ENCODE results near the gene DNAH9.

DNA sequence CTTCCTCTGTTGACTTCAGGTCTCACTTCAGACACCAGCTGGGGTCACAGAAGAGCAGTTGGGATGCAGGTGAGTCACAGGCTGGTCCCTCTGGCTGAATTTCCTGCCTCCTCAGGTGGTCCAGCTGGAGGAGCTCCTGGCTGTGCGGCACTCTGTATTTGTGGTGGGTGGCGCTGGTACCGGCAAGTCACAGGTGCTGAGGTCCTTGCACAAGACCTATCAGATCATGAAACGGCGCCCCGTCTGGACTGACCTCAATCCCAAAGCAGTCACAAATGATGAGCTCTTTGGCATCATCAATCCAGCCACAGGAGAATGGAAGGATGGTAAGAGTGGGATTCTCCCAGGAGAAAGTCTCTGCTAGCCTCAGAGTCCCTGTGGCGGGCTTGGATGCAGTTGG lies 149.2 kb downstream of the DNAH9 start:
- TF ChIP-seq CTCF (IDR thresholded peaks at IDR 0.05): no peak
- no peak for TF ChIP-seq POLR2A (IDR thresholded peaks at IDR 0.05)
- TF ChIP-seq EP300 (IDR thresholded peaks at IDR 0.05; ENCODE audit: low read depth): no peak
- no peak for TF ChIP-seq POLR2AphosphoS5 (IDR thresholded peaks at IDR 0.05)
